Nephron (organoid): ENCODE results near the gene DPYD.

Source experiments
- H3K27ac Mint-ChIP-seq, 3 experiments: 2 replicates each; pipeline ENCODE4 v1.8.0; 2020; ENCODE audit warnings: mixed read lengths in 3 of 3, mild to moderate bottlenecking in 2 of 3, moderate library complexity in 1 of 3
- H3K27me3 Mint-ChIP-seq: 2 replicates; pipeline ENCODE4 v1.8.0; 2021; ENCODE audit warnings: low read depth, mild to moderate bottlenecking, moderate library complexity, mixed read lengths
- H3K36me3 Mint-ChIP-seq: 2 replicates; pipeline ENCODE4 v1.8.0; 2020; ENCODE audit warnings: low read depth, mixed read lengths
- H3K4me1 Mint-ChIP-seq: 2 replicates; pipeline ENCODE4 v1.8.0; 2020; ENCODE audit warnings: mixed read lengths
- H3K4me3 Mint-ChIP-seq, 3 experiments: 2 replicates each; pipeline ENCODE4 v1.8.0; 2020; ENCODE audit warnings: mild to moderate bottlenecking in 3 of 3, mixed read lengths in 3 of 3, moderate library complexity in 2 of 3
- H3K9me3 Mint-ChIP-seq: 2 replicates; pipeline ENCODE4 v1.8.0; 2020; ENCODE audit warnings: mixed read lengths
- TF ChIP-seq, protein P1 (sequence below), 3 experiments: fragments of 200-600 bp; sonication (generic); IDR thresholded peaks; one replicate each; pipeline ENCODE4 v1.5.0; 2021; ENCODE audit warnings: antibody characterized with exemption in 3 of 3; ENCODE audit not compliant: unreplicated experiment in 3 of 3

Gene DPYD

DNA sequence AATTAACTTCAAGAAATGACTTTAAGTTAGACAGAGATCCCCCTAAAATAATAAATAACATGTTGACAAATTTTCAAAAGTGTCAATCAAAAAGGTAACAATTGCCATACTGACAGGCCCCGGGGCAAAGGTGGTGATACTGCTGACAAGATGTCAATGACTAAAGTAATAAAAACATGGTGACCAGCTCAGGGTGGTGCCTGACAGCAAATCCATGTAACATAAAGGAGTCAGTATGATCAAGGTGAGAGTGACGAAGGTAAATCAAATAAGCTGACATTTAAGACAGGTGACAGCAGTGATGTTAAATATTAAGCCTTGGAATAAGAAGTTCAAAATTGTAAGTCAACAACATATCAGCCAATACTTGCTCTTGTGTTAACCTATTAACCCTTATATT is 387.5 kb downstream of the DPYD start:
- Mint-ChIP-seq H3K9me3 (no peaks in the 10 kb centered on the region), H3K27ac (no peak overlapping the region), H3K27me3 (no peaks in the 10 kb centered on the region), H3K4me3 (no peak overlapping the region), H3K4me1 (no peaks in the 10 kb centered on the region), H3K36me3 (no peaks in the 10 kb centered on the region)
- TF ChIP-seq, protein P1, sequence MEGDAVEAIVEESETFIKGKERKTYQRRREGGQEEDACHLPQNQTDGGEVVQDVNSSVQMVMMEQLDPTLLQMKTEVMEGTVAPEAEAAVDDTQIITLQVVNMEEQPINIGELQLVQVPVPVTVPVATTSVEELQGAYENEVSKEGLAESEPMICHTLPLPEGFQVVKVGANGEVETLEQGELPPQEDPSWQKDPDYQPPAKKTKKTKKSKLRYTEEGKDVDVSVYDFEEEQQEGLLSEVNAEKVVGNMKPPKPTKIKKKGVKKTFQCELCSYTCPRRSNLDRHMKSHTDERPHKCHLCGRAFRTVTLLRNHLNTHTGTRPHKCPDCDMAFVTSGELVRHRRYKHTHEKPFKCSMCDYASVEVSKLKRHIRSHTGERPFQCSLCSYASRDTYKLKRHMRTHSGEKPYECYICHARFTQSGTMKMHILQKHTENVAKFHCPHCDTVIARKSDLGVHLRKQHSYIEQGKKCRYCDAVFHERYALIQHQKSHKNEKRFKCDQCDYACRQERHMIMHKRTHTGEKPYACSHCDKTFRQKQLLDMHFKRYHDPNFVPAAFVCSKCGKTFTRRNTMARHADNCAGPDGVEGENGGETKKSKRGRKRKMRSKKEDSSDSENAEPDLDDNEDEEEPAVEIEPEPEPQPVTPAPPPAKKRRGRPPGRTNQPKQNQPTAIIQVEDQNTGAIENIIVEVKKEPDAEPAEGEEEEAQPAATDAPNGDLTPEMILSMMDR (IDR thresholded peaks at IDR 0.05; ENCODE audit: unreplicated experiment in 3 of 3) = no peak

DNA sequence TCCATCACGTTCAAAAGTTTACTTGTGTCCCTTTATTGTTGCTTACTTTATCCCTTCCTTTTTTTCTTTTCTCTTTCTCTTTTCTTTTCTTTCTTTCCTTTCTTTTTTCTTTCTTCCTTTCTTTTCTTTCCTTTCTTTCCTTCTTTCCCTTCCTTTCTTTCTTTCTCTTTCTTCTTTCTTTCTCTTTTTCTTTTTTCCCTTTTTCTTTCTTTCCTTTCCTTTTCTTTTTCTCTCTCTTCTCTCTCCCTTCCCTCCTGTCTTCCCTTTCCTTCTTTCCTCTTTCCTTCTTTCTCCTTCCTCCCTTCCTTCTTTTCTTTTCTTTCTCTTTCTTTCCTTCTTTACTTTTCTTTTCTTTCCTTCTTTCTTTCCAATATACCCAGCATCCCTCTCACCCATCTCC is 391.2 kb downstream of the DPYD start:
- H3K9me3 Mint-ChIP-seq = no peaks in the 10 kb centered on the region
- H3K27ac Mint-ChIP-seq = no peak overlapping the region
- no peaks in the 10 kb centered on the region for H3K4me1 Mint-ChIP-seq
- H3K36me3 Mint-ChIP-seq = no peaks in the 10 kb centered on the region
- no peaks in the 10 kb centered on the region for H3K27me3 Mint-ChIP-seq
- TF ChIP-seq, protein P1 (IDR thresholded peaks at IDR 0.05; ENCODE audit: unreplicated experiment in 3 of 3) = no peak
- H3K4me3 Mint-ChIP-seq = no peak overlapping the region

DNA sequence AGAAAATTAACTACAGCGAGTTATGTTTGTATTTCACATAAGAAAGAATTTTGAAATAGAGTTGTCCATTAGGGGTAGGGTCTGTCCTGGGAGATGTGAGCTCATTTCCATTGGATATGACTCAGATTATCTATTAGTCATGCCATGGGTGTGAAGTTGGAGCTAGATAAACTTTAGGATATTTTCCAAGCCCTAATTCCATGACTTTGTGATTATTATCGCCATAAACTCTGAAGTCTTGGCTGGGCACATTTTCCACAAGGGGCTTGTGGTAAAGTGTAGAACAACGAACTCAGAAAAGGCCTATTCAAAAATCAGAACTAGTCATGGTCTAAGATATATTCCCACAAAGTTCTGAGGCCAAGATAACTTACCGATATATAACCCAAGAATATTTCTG is 396.6 kb downstream of the DPYD start:
- TF ChIP-seq, protein P1 (IDR thresholded peaks at IDR 0.05; ENCODE audit: unreplicated experiment in 3 of 3) = no peak
- Mint-ChIP-seq H3K9me3 (peaks cover 13% of the 10 kb centered on the region), H3K4me3 (no peak overlapping the region), H3K4me1 (no peaks in the 10 kb centered on the region), H3K36me3 (peaks cover 8% of the 10 kb centered on the region), H3K27me3 (no peaks in the 10 kb centered on the region), H3K27ac (no peak overlapping the region)

DNA sequence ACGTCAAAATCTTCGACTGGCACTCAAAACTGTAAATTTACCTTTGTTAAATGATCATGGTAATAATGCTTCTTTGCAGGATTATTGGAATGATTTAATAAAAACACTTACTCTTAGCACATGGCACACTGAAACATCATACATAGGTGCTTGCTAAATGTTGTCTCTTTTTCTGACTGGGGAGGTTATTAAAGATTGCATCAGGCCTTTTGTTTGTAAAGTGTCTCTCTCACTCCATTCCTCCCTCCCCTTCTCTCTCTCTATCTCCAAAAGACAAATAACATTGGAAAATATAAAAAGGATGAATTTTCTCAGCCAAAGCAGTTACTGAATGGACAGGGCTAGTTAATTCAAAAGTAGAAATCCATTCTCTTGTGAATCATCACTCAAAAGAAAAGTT is 404.2 kb downstream of the DPYD start:
- H3K4me1 Mint-ChIP-seq = peaks cover 11% of the 10 kb centered on the region
- H3K4me3 Mint-ChIP-seq = no peak overlapping the region
- peaks cover 9% of the 10 kb centered on the region for H3K9me3 Mint-ChIP-seq
- no peaks in the 10 kb centered on the region for H3K27me3 Mint-ChIP-seq
- H3K27ac Mint-ChIP-seq = no peak overlapping the region
- TF ChIP-seq, protein P1 (IDR thresholded peaks at IDR 0.05; ENCODE audit: unreplicated experiment in 3 of 3) = no peak
- H3K36me3 Mint-ChIP-seq = peaks cover 4% of the 10 kb centered on the region

DNA sequence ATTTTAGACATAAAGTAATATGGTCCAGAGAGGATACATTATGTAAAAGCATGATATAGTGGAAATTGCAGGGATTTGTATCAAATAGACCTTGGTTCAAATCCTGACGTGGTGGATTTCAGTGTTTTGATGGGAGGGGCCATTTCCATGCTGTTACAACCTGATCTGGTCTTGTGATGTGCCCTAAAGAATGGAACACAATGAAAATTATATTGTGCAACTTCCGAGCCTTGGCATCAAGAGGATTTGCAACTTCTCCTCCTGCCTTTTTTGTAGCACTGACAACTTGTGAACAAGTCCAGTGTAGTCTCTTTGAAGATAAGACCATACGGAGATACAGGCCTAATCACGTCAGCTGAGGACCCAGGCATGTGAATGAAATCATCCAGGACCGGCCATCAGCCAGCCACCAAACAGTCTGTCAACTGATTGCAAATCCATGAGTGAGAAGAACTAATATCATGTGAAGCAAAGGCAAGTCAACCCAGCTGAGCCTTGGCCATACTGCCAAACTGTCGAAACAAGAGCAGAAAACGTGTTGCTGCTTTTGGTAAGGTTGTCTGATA is 412.1 kb downstream of the DPYD start:
- Mint-ChIP-seq H3K36me3 (no peaks in the 10 kb centered on the region), H3K4me1 (peaks cover 11% of the 10 kb centered on the region), H3K4me3 (no peak overlapping the region), H3K27me3 (no peaks in the 10 kb centered on the region), H3K9me3 (peaks cover 3% of the 10 kb centered on the region), H3K27ac (no peak overlapping the region)
- TF ChIP-seq, protein P1 (IDR thresholded peaks at IDR 0.05; ENCODE audit: unreplicated experiment in 3 of 3) = no peak

DNA sequence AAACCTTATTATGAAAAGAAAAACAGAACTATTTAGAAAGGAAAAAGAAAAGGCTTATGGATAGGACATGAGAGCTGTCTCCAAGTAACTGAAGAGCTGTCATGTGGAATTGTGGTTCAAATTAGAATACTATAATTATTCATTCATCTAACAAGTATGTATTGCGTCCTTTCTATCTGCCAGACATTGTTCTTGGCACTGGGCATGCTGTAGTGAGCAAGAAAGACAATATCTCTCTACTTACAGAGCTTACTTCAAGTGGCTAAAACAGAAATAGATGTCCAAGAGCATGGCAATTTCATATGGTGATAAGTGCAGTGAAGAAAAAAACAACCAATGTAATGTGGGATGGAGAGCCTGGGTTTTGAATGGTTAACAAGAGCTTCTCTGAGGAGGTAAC is 413.0 kb downstream of the DPYD start:
- peaks cover 3% of the 10 kb centered on the region for H3K9me3 Mint-ChIP-seq
- H3K4me1 Mint-ChIP-seq = peaks cover 11% of the 10 kb centered on the region
- no peaks in the 10 kb centered on the region for H3K36me3 Mint-ChIP-seq
- TF ChIP-seq, protein P1 (IDR thresholded peaks at IDR 0.05; ENCODE audit: unreplicated experiment in 3 of 3) = no peak
- H3K4me3 Mint-ChIP-seq = no peak overlapping the region
- no peak overlapping the region for H3K27ac Mint-ChIP-seq
- no peaks in the 10 kb centered on the region for H3K27me3 Mint-ChIP-seq
